Neural crest cell (in vitro differentiated cells): ENCODE data around the gene ZFP92. TPM values are rescaled to one million over a fixed set of nuclear protein-coding genes. Genes with fewer than 3 reads are reported as not detected.

Experiments
- DNase-seq: peaks from one replicate; pipeline ENCODE4 v3.0.0; 2021; ENCODE audit warnings: low read depth, mixed read lengths, low spot score
- H3K27ac Mint-ChIP-seq: one replicate; pipeline ENCODE4 v1.8.0; 2021; ENCODE audit warnings: mild to moderate bottlenecking, mixed read lengths; ENCODE audit not compliant: unreplicated experiment
- H3K27me3 Mint-ChIP-seq: 2 replicates; pipeline ENCODE4 v1.8.0; 2021; ENCODE audit warnings: low read depth, mild to moderate bottlenecking, mixed read lengths
- H3K36me3 Mint-ChIP-seq: 2 replicates; pipeline ENCODE4 v1.8.0; 2021; ENCODE audit warnings: low read depth, mild to moderate bottlenecking, mixed read lengths
- H3K4me1 Mint-ChIP-seq: 2 replicates; pipeline ENCODE4 v1.8.0; 2021; ENCODE audit warnings: mixed read lengths
- H3K4me3 Mint-ChIP-seq: one replicate; pipeline ENCODE4 v1.8.0; 2021; ENCODE audit warnings: mild to moderate bottlenecking, mixed read lengths
- H3K9me3 Mint-ChIP-seq: 2 replicates; pipeline ENCODE4 v1.8.0; 2021; ENCODE audit warnings: mixed read lengths
- CTCF ChIP-seq: fragments of 200-600 bp; sonication (generic); conservative IDR thresholded peaks from 2 replicates; pipeline ENCODE4 v1.5.0; 2021; ENCODE audit warnings: antibody characterized with exemption, mild to moderate bottlenecking
- total RNA-seq: library from RNA; stranded (reverse); gene quantifications from 2 replicates; pipeline ENCODE4 v1.2.1, GENCODE V29; 2021

Gene ZFP92
- total RNA-seq, 1 donor from 2014 or later = 0.23 TPM

- H3K4me1 Mint-ChIP-seq = no peaks in the 10 kb centered on the region
These were observed 40.8 kb upstream of the ZFP92 start for GRCh38 chrX:153370293-153371055.

GRCh38 chrX:153371256-153371655, 40.0 kb upstream of the ZFP92 start:
- Mint-ChIP-seq H3K27me3 (peaks cover 2% of the 10 kb centered on the region), H3K27ac (no peak overlapping the region), H3K9me3 (peaks cover 4% of the 10 kb centered on the region), H3K4me1 (no peaks in the 10 kb centered on the region), H3K36me3 (no peaks in the 10 kb centered on the region), H3K4me3 (no peak overlapping the region)
- no peak for DNase-seq
- no peak for TF ChIP-seq CTCF

More at GRCh38 chrX:153370293-153371055, 40.8 kb upstream of the ZFP92 start:
- H3K27ac Mint-ChIP-seq = no peak overlapping the region
- TF ChIP-seq CTCF = no peak
- peaks cover 4% of the 10 kb centered on the region for H3K9me3 Mint-ChIP-seq
- H3K27me3 Mint-ChIP-seq = peaks cover 6% of the 10 kb centered on the region
- no peak overlapping the region for H3K4me3 Mint-ChIP-seq
- no peaks in the 10 kb centered on the region for H3K36me3 Mint-ChIP-seq
- DNase-seq = no peak

GRCh38 chrX:153372949-153373348, 38.3 kb upstream of the ZFP92 start:
- no peak overlapping the region for H3K27ac Mint-ChIP-seq
- DNase-seq = no peak
- peaks cover 8% of the 10 kb centered on the region for H3K9me3 Mint-ChIP-seq
- H3K36me3 Mint-ChIP-seq = no peaks in the 10 kb centered on the region
- TF ChIP-seq CTCF = no peak
- no peaks in the 10 kb centered on the region for H3K4me1 Mint-ChIP-seq
- no peaks in the 10 kb centered on the region for H3K27me3 Mint-ChIP-seq
- no peak overlapping the region for H3K4me3 Mint-ChIP-seq

- H3K9me3 Mint-ChIP-seq = peaks cover 8% of the 10 kb centered on the region
- H3K4me1 Mint-ChIP-seq = no peaks in the 10 kb centered on the region
- H3K27me3 Mint-ChIP-seq = no peaks in the 10 kb centered on the region
- no peak overlapping the region for H3K27ac Mint-ChIP-seq
- H3K4me3 Mint-ChIP-seq = no peak overlapping the region
- no peaks in the 10 kb centered on the region for H3K36me3 Mint-ChIP-seq
- no peak for TF ChIP-seq CTCF
- no peak for DNase-seq
These were observed 36.8 kb upstream of the ZFP92 start for GRCh38 chrX:153374426-153374825.

GRCh38 chrX:153375571-153375970, 35.7 kb upstream of the ZFP92 start:
- no peaks in the 10 kb centered on the region for H3K27me3 Mint-ChIP-seq
- no peaks in the 10 kb centered on the region for H3K4me1 Mint-ChIP-seq
- peaks cover 8% of the 10 kb centered on the region for H3K9me3 Mint-ChIP-seq
- no peaks in the 10 kb centered on the region for H3K36me3 Mint-ChIP-seq
- TF ChIP-seq CTCF = no peak
- H3K27ac Mint-ChIP-seq = no peak overlapping the region
- no peak overlapping the region for H3K4me3 Mint-ChIP-seq
- no peak for DNase-seq
